Fibroblast of gingiva (primary cell): ENCODE measurements around the gene SMG6.

Experiments
- DNase-seq: peaks from one replicate; pipeline ENCODE4 v3.0.0-alpha.2; 2011; ENCODE audit warnings: low read depth

Gene SMG6

GRCh38 chr17:2060385-2060658 is 243.3 kb downstream of the SMG6 start:
- DNase-seq, result no peak

DNA sequence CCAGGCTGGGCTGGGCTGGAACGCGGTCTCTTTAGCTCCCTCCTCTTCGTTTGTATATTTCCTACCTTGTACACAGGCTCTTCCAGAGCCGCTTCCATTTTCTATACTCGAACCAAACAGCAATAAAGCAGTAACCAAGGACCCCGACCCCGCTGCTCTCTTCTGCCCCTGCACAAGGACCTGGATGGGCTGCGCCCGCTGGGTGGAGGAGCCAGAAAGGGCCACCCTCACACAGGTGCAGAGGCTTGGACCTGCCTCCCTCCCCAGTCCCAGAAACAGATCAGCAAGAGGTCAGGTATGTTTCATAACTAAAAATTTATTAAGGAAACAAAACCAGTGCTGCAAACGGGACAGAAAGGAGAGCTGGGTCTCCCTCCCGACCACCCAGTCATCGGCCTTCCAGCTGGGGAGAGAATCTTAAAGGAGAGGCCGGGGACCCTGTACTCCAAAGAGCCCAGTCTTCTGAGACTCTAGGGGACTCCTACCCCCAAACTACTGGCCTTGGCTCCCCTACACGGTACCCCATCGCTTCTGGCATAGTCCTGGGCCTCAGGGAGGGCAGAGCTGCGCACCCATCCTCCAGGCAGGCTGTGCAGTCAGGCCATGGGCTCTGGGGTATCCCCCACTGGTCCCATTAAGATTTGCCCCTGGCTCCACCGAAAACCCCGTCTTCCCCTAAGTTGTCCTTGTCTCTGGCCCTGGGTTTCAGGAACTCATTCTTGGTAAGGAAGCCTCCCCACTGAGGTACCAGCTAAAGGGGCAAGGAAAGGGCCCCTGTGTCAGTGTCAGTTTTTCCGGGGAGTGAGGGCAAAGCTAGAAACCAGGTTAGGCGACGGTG is 243.8 kb downstream of the SMG6 start:
- DNase-seq, result no peak

- no peak for DNase-seq
Observed at GRCh38 chr17:2058586-2059546, 244.7 kb downstream of the SMG6 start.

- DNase-seq, result no peak
Observed at GRCh38 chr17:2057760-2058585, 245.6 kb downstream of the SMG6 start.

DNA sequence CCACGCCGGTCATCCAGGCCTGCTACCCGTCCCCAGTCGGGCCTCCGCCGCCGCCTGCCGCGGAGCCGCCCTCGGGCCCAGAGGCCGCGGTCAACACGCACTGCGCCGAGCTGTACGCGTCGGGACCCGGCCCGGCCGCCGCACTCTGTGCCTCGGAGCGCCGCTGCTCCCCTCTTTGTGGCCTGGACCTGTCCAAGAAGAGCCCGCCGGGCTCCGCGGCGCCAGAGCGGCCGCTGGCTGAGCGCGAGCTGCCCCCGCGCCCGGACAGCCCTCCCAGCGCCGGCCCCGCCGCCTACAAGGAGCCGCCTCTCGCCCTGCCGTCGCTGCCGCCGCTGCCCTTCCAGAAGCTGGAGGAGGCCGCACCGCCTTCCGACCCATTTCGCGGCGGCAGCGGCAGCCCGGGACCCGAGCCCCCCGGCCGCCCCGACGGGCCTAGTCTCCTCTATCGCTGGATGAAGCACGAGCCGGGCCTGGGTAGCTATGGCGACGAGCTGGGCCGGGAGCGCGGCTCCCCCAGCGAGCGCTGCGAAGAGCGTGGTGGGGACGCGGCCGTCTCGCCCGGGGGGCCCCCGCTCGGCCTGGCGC is 246.3 kb downstream of the SMG6 start:
- no peak for DNase-seq

DNA sequence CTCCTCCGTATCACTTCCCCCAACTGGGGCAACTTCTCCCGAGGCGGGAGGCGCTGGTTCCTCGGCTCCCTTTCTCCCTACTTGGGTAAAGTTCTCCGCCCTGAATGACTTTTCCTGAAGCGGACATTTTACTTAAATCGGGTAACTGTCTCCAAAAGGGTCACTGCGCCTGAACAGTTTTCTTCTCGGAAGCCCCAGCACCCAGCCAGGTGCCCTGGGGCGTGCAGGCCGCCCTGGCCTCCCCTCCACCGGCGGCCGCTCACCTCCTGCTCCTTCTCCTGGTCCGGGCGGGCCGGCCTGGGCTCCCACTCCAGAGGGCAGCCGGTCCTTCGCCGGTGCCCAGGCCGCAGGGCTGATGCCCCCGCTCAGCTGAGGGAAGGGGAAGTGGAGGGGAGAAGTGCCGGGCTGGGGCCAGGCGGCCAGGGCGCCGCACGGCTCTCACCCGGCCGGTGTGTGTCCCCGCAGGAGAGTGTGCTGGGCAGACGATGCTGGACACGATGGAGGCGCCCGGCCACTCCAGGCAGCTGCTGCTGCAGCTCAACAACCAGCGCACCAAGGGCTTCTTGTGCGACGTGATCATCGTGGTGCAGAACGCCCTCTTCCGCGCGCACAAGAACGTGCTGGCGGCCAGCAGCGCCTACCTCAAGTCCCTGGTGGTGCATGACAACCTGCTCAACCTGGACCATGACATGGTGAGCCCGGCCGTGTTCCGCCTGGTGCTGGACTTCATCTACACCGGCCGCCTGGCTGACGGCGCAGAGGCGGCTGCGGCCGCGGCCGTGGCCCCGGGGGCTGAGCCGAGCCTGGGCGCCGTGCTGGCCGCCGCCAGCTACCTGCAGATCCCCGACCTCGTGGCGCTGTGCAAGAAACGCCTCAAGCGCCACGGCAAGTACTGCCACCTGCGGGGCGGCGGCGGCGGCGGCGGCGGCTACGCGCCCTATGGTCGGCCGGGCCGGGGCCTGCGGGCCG is 247.1 kb downstream of the SMG6 start:
- no peak for DNase-seq

DNA sequence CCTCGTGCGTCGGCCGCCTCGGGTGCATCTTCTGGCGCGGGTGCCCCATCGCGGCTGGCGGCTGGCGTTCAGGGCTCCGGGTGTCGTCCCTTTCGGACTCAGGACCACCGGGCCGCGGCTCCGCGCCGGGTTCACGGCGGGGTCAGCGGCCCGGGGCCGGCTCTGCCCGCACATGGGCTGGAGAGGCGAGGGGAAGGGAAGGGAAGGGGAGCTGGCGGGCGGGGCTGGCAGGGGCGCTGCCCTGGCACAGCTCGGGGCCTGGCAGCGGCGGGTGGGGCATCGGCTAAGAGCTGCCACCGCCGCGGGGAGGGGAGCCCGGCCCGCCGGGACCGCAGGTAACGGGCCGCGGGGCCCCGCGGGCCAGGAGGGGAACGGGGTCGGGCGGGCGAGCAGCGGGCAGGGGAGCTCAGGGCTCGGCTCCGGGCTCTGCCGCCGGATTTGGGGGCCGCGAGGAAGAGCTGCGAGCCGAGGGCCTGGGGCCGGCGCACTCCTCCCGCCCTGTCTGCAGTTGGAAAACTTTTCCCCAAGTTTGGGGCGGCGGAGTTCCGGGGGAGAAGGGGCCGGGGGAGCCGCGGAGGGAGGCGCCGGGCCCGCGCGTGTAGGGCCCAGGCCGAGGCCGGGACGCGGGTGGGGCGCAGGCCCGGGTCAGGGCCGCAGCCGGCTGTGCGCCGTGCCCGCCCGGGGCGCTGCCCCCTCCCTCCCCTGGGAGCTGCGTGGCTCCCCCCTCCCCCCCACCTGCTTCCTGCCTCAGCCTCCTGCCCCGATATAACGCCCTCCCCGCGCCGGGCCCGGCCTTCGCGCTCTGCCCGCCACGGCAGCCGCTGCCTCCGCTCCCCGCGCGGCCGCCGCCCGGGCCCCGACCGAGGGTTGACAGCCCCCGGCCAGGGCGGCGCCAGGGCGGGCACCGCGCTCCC is 248.0 kb downstream of the SMG6 start:
- DNase-seq, result no peak

- DNase-seq, result peak; percentile 64
Observed at GRCh38 chr17:2054512-2055291, 248.9 kb downstream of the SMG6 start, which contains the start of gene HIC1. TSS of gene HIC1 (plus strand) at chr17:2055103. CDS start at chr17:2056691, 1,588 bp downstream.

DNA sequence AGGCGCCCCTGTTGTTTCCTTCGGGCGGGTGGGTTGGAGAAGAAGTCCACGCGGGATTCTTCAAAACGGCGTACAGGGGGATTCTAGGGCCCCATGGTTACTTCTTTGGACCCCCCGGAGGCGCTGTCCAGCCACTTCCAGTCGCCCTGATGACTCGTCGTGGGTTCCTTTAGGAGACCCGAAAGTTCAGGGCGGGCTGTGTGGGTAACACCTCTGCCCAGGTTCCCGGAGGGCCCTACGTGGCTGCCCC is 249.4 kb downstream of the SMG6 start:
- DNase-seq, result no peak

GRCh38 chr17:2053380-2054261 is 250.0 kb downstream of the SMG6 start:
- DNase-seq, result peak; percentile 66

DNA sequence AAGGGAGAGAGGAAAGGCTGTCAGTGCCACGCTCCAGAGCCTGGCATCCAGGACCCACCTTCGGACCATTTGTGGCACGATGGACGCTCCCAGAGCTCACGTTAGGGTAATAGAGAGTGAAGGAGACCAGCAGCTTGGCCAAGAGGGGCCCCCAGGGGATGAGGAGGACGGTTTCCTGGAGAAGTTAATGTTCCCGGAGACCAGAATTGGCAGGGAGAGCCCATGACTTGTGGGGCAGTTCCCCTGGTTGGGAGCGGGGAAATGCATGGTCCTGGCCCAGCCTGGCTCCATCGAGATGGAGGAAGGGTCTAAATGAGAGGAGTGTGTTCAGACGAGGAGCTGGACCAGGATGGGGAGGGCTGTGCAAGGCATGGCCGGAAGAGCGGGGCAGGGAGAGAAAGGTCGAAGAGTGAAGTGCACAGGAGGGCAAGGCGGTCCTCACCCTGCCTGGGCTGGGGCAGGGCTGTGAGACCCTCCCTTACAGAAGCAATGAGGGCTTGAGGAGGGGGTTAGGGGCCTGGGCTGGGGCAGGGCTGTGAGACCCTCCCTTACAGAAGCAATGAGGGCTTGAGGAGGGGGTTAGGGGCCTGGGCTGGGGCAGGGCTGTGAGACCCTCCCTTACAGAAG is 251.5 kb downstream of the SMG6 start:
- no peak for DNase-seq

DNA sequence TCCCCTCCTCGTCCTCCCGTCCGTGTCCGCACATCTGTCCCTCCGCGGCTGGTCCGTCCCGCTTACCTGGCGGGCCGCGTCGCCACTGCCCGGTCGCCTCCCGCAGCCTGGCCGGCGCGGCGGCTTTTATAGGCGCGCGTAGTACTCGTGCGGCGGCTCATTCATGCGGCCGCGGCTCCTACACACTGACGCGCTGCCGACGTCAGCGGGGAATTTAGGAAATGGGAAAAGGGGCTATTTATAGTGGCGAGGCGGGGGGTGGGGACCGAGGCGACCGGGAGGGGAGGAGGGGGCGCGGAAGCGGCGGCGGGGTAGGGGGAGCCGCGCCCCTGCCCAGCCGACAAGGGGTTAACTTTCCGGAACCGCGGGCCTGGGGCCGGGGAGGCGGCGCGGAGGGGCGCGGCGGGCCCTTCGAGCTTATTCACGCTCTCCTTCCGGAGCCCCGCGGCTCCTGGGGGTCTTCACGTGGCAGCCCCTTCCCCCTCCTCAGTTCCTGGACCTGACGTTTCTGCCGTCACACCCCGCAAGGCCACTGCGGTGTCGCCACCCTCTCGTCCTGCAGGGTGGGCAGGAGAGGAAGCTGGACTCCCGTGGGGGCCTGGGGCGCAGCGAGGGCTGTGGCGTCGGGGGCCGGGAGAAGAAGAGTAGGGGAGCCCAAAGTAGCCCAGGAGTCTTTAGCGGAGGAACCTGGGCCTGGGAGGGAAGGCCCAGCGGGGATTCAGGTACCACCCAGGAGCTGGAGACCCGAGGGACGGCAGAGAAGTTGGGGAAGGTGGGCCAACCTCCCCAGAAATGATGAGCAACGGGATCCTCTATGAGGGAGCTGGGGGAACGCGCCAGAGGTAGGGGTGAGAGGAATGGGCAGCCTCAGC is 252.3 kb downstream of the SMG6 start:
- DNase-seq, result peak; percentile 32

GRCh38 chr17:2050300-2051060 is 253.1 kb downstream of the SMG6 start:
- DNase-seq, result peak; percentile 58

DNA sequence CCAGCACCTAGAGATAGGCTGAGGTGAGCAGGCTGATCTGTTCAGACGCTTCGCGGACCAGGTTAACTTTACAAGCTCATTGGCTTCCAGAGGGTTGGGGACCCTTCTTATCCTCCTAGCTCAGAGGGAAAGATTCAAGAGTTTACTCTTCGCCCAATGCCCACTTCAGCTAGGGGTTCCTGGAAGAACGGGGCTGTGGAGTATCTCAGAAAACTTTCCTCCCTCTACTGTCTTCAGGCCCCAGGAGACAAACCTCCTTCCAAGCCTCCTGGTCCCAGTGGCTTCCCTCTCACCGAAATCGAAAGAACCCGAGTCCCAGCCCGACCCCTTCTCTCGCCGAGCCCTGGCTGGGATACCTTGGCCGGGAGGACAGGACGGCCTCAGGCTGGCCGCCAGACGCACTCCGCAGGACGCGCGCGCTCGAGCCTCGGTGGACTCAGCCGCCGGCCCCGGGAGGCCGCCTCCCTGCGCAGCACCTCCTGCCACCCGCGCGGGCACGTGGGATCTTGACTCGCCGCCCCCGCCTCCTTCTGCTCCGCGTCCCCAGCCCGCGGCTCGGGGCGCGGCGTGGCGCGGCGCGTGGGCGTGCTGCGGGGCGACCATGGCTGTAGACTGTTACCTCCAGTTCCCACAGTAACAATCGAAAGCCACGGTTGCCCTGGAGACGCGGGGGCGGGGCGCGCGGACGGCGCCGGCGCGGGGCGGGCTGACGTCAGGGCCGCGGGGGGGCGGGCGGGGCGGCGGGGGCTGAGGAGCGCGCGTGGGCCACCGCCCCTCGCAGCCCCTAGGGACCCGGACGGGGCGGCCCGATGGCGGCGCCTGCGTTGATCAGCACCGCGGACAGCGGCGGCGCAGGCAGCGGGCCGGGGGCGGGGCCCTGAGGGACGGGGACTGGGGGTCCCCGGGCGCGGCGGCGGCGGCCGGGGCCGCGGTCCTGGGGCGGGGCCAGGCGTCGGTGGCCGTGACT is 254.0 kb downstream of the SMG6 start:
- peak; percentile 83 for DNase-seq

DNA sequence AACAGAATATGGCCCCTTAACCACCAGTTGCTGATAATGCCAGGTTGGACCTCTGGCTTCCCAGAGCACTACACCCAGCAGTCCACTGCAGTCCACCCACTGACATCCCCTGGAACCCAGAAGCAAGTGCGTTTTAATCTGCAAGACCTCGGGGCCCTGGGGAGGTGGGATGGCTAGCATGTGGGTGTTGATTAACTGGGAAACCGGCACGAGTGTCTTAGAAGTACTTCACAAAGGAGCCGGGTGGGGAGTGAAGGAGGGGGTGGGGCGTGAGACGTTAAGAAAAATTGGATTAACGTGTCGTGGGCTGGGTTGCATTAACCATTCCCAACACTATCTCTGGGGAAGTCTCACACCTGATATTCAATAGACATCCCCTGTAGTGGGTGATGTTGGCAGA is 254.8 kb downstream of the SMG6 start:
- DNase-seq, result no peak
